NK-92 treated with Interleukin-12 subunit alpha and Interleukin-12 subunit beta, amount 100 ng/mL, for 24 hours (cell line): ENCODE measurements around the gene IPMK.
A peak's percentile ranks its signal among the peaks of the same experiment; 100 is the strongest.

Experiments used
- DNase-seq: peaks from one replicate; lab custom pipeline; 2025; lab: John Stamatoyannopoulos, UW

IPMK gene

DNA sequence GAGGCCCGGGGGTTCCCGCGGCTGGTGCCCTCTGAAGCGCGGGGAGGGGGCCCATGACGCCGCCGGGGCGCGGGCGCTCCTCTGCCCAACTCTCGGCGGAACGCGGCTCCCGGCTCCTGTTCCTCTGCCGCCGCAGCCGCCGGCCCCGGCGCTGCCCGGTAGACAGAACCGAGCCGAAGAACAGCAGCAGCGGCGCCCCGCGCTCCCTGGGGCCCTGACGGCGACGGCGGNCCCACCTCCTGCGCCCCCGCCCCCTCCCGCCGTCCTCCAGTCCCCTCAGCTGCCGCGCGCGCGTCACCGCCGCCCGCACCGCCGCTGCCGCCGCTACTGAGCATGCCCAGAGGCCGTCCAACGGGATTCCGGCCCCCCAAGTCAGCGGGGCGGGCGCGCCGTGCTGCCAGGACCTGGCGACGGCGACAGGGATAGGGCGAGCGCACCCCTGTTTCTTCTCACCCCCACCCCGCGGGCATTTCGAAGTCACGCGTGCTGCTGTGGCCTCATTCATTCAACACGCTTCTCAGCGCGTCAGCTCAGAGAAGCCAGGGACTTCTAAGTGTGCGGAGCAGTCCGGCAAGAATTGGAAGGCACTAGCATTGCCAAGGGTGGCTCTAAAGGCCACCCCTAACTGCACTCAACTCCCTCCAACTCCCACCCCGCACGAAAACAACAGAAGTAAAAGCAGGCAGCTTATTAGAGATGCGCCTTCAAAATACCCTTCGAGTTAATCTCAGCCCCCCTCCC, at the start of gene IPMK:
Gene IPMK (minus strand): TSS at position 182 of the 741 bp plus-strand sequence. CDS start 283 bp downstream, outside the sequence.
- peak; percentile 89 for DNase-seq

DNA sequence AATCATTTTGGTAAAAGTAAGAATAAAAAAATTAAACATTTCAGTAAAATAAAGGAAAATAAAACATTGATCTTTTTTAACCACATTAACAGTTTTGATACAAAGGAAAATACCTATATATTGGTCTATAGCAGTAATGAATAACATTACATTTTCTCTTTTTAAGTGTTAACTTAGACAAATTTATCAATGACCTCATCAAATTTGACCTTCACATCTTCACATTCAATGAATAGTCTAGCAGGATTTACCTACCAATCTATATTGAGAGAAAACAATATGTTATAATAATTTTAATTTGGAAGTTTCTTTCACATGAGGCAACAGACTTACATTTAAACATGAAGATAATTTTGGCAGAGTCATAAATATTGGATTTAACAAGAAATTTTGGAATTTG, 49.2 kb upstream of the IPMK start:
- DNase-seq = no peak

- no peak for DNase-seq
Measured at GRCh38 chr10:58311026-58311425, 43.3 kb upstream of the IPMK start.

DNA sequence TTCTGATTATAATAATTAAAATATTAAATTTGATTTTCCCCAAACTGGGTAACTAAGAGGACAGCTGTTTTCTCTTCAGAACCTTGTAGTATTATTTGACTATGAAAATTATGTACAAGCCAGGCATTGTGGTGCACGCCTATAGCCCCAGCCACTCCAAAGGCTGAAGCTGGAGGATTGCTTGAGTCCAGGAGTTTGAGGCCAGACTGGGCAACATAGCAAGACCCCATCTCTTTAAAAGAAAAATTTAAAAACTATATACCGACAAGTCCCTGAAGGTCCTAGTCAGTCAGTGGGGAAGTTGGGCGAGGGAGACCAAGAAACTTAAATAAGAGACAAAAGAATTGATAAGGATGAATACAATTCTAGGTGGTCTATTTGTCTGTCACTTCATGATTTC, 40.0 kb upstream of the IPMK start:
- no peak for DNase-seq

DNA sequence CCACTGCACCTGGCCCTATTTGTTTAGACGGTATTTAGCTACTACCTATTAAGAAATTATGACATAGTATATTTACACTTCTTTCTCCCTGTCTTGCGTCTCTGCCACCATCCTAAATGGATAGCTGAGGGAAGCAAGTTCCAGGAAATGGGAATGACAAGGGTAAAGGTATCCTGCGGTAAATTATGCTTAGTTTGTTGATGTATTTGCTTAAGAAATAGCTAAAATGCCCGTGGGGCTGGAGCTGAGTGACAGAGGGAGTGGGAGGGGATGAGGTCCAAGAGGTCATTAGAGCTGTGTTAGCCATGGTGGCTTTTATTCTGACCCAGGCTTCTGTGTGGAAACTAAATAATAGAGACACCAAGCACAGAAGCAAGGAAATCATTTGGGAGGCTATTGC, 38.1 kb upstream of the IPMK start:
- DNase-seq = no peak

- no peak for DNase-seq
Measured at GRCh38 chr10:58304099-58304633, 36.5 kb upstream of the IPMK start.

GRCh38 chr10:58302254-58302653, 34.6 kb upstream of the IPMK start:
- DNase-seq = no peak

DNA sequence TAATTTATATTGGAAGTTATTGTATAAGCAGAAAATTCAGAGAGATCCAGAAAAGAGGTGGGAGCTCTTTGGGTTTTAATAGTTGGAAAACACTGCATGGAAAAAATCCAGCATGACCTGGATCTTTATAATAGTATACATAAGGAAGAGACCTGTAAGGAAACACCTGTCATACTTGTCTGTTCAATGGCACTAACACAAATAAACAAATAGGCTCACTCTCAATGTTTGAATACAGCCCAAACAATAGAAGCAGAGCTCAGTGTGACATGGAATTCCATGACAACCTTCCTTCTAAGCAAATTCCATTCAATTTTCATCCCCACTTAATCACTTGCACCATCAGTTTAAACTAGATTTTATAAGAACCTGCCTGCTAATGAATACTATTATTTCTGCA, 33.0 kb upstream of the IPMK start:
- no peak for DNase-seq

GRCh38 chr10:58299580-58299979, 31.9 kb upstream of the IPMK start:
- peak; percentile 7 for DNase-seq

DNA sequence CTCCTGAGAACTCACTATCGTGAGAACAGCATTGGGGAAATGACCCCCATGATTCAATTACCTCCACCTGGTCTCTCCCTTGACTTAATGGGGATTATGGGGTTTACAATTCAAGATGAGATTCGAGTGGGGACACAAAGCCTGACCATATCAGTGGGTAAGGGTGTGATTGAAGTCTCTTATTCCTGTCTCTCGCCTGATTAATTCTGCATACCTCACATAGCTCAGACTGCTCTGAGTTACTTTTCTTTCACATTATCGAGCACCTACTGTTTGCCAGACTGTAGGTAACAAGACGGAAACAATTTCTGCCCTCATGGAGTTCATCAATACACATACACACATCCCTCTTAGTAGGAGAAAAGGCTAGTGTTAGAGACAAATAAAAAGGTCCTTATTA, 26.3 kb upstream of the IPMK start:
- no peak for DNase-seq

DNA sequence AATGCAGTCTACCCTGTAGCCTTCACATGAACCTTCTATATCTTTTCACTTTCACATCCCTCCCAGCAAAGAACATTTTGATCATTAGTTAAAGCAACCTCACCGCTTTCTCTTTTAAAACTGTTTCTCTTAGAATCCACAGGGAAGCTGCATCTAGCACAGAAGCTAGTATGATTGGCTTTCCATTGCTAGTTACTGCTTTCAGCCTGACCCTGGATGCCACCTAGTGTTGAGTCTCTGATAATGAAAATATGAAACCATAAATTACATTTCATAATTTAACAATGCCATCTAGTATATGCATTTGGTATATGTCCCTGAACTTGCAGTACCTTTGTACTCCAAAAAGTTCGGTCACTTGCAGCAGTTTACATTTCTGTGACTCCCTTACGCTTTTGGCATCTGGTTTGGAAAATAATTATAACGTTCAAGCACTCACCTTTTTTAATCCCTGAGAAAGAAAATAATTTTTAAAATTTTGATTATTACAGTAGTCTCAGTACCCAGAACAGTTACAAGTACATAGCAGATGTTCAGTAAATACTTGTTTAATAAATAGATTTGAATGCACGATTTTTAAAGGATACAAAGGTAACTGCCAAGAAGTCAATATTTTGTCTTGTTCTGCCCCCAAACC, 24.0 kb upstream of the IPMK start:
- DNase-seq = no peak

DNA sequence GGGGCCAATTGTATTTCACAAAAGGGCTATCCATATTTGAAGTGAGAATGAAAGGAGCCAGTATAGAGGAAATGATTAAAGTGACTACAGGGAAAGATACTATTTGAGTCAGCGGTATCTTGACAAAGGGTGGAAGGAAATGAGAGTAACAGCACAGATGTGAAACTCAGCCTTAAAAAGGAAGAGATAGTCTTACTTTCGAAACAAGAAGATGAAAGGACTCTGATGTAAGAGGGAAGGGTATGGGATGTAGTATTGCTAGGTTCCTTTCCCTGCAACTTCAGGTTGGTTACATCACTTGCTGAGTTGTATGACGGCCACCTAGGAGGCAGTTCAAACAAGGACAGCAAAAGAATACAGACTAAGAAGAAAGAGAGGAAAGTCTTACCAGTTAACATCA, 14.9 kb upstream of the IPMK start:
- DNase-seq = no peak

- no peak for DNase-seq
Measured at GRCh38 chr10:58281092-58281752, 13.5 kb upstream of the IPMK start.

- DNase-seq = no peak
Measured at GRCh38 chr10:58280477-58280876, 12.8 kb upstream of the IPMK start.

GRCh38 chr10:58278962-58279307, 11.2 kb upstream of the IPMK start:
- DNase-seq = no peak

DNA sequence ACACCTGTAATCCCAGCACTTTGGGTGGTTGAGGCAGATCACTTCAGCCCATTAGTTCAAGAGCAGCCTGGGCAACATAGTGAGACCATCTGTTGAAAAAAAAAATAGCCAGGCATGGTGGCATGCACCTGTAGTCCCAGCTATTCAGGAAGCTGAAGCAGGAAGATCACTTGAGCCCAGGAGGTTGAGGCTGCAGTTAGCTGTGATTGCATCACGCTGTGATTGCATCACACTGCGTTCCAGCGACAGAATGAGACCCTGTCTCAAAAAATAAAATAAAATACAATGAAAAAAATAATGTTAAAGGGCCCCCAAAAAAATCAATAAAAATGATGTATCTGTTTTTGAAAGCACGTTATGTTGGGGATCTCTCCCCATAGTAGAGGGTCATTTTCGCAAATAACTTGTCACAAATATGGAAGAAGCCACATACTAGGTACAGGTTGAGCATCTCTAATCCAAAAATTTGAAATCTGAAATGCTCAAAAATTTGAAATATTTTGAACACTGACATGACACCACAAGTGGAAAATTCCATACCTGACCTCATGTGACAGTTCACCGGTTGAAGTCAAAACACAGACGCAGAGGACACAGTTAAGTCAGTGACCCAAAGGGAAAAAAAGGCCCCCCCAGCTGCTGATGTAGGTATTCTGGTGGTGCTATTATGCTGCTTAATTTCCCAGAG, 10.7 kb upstream of the IPMK start:
- DNase-seq = no peak

- no peak for DNase-seq
Measured at GRCh38 chr10:58275908-58276307, 8.2 kb upstream of the IPMK start.

DNA sequence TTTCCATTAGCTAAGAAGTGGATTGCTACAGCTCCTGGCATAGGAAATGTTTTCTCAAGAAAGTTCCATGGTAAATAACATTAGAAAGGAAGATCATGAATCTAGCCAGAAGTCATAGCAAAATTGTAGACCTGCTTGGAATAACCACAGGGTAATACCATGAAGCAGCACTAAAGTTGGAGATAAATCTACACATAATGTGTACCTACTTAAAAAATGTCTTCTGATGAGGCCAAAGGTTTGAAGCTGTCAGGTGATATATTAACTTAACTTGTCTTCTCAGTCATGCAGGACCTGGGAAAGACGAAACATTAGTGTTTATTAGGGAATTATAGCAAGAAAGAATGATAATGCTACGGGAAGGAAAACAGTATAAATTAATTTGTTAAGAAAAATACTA, 7.6 kb upstream of the IPMK start:
- DNase-seq = no peak

DNA sequence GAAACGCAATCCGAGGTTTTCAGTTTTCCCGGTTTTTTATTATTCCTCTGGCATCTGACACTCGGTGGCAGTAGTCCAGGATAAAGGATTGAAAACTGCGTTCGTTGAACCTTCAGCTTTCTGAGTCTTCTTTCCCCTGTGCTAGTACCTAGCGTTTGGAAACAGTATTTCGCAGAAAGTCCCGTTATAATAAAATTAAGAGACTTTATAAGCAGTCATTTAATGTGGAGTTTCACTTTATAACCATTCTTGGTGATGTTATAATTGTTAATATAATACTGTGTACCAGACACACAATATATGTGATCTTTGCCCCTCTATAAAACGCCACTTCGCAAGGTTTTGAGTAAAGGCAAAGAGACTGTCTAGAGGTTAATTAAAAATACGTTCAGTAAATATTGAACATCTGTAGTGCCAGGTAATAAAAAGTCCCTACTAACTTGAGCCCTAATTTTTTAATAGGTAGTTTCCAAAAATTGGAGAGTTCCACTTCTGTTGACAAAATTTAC, 2.1 kb upstream of the IPMK start:
- no peak for DNase-seq

DNA sequence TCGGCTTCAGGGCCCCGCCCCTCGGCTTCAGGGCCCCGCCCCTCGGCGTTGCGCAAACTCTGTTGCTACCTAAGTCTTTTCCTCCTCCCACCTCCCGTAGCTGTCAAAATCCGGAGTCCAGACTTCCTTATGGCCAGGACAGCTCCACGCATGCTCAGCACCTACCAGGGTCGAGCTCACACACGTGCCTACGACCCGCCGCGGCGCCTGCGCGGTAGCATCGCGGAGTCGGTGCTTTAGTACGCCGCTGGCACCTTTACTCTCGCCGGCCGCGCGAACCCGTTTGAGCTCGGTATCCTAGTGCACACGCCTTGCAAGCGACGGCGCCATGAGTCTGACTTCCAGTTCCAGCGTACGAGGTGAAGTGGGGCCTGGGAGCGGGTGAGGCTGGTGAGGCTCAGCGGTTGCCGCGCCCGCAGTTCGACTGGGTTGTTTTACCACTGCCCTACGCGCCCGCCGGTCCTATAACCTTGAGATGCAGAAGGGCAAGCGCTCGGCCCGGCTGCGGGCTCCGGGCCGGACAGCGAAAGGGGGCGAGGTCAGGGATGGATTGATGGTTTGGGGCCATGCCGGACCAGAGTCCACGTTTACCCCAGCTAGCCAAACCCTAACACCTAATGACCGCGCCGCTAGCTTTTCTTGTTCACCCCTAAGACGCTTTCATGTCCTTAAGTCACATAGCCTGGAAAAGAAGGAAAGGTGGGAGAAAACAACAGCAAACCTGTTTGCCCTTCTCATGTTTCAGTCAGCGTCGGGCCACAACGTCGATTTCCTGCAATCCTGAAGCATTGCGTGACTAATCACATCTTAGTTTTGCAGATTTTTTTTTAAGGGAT, 1.5 kb upstream of the IPMK start, which contains the start of gene CISD1:
Gene CISD1 (plus strand): TSS at position 217 of the 836 bp plus-strand sequence. CDS start 112 bp downstream, at position 329.
- DNase-seq = peak; percentile 94

- no peak for DNase-seq
Measured at GRCh38 chr10:58268454-58268945, 806 bp upstream of the IPMK start.
